Measurements from ENCODE around the gene TMPRSS9.

The TMPRSS9 gene

DNA sequence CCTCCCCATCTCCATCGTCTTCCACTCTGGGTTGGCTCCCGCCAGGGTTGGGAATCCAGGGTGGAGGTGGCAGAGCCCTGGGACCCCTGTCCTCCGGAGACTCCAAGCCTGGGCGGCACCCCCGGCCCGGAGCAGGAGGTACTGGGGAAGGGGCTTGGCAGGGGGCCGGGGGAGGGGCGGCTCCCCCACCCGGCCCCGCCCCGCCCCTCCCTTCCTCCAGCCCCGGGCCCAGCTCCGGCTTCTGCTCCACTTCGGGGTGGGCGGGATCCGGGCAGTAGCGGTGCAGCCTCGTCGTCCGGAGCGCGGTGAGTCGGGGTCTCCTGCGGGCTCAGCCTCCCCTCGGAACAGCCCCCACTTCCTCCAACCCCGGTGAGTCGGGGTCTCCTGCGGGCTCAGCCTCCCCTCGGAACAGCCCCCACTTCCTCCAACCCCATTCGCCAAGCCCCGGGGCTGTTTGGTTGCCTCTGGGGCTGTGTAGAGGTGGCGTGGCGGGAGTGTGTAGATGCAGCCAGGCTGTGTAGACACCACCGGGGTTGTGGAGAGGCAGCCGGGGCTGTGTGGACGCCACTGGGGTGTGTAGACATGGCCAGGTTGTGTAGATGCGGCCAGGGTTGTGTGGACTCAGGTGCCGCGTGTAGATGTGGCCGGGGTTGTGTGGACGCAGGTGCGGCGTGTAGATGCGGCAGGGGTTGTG is at the start of gene TMPRSS9:
TSS of gene TMPRSS9 (plus strand) at position 274 of the 694 bp plus-strand sequence. CDS start 29,521 bp downstream, outside the sequence.
- DNase-seq: no peak

GRCh38 chr19:2311093-2311492 is 49.0 kb upstream of the TMPRSS9 start:
- no peak for DNase-seq

DNA sequence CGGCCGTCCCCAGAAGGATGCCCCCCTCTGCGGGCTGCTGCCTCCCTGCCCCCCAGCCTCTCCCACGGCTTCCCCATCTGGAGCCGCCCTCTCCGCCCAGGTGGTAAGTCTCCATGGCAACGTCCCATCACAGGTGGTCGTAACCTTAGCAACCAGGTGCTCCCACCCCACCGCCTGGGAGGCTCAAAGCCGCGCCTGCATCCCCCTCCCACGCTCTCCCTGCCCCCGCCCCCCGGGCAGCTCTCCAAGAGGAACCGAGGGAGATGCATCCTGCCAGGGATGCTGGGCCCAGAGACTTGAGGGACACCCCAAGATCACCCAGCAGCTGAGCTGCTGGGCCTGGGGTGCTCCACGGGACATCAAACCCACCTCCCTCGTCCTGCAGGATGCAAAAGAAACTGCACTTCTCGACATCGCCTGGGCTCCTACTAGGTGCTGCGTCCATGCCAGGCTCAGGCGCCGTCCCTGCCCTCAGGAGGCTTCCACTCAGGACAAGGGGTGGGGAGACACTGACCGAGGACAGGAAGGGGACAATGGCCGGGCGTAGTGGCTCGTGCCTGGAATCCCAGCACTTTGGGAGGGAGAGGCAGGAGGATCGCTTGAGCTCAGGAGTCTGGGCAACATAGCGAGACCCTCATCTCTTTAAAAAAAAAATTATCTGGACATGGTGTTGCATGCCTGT is 47.1 kb upstream of the TMPRSS9 start:
- DNase-seq: no peak

DNA sequence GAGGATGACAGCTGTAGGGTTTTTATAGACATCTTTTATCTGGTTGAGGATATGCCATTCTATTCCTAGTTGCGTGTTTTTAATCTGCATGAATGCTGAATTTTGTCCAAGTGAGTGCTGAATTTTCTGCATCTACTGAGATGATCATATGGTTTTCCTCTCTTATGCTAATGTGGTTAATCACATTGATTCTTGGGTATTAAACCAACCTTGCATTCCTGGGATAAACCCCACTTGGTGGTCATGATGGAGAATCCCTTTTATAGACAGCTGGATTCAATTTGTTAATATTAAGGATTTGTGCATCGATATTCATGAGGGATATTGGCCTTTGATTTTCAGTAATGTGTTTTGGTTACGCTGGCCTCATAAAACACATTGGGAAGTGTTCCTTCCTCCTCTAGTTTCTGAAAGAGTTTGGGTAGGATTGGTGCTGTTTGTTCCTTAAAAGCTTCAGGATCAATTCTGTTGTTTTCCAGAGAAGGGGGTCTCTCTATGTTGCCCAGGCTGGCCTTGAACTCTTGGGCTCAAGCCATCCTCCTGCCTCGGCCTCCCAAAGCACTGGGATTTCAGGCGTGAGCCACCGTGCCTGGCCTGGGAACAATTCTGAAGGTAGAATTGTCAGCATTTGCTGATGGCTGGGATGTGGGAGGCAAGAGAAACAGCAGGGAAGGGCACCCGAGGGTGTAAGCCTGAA is 44.8 kb upstream of the TMPRSS9 start:
- no peak for DNase-seq

- DNase-seq: peak; percentile 49
These were observed 44.2 kb upstream of the TMPRSS9 start for GRCh38 chr19:2315818-2316353.

GRCh38 chr19:2317300-2317699 is 42.8 kb upstream of the TMPRSS9 start:
- no peak for DNase-seq

DNA sequence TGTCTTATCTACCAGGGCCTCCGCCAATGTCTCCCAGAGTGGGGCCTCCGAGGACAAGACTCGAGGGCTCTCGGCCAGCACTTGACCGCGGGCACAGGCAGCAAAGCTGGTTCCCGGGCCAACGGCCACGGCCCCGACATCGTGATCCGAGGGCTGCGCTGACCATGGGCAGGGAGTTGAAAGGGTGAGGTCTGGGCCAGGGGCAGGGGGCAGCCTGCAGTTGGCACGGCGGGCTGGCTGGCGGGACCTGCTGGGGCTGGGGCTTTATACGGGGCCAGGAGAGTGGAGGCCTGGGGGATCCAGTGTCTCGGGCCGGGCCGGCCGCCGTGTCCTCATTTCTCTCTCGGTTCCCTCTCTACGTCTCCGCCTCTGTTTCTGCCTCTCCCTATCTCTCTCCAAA is 42.3 kb upstream of the TMPRSS9 start:
- no peak for DNase-seq

DNA sequence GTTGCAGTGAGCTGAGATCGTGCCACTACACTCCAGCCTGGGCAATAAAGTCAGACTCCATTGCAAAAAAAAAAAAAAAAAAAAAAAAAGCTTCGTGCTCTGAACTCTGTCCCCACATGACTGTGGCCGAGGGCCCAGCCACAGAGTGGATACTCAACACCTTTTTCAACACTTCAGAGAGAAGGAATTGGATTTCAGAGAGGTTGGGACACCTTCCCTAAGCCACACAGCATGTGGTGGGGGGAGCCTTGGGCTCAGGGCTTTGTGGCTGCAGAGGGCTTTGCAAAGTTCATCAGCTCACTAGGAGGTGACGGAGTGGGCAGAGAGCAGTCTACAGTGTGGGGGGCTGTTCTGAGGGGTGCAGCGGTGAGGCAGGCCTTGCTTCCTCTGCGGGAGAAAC is 41.1 kb upstream of the TMPRSS9 start:
- DNase-seq: no peak

- DNase-seq: no peak
These were observed 40.5 kb upstream of the TMPRSS9 start for GRCh38 chr19:2319551-2319950.

DNA sequence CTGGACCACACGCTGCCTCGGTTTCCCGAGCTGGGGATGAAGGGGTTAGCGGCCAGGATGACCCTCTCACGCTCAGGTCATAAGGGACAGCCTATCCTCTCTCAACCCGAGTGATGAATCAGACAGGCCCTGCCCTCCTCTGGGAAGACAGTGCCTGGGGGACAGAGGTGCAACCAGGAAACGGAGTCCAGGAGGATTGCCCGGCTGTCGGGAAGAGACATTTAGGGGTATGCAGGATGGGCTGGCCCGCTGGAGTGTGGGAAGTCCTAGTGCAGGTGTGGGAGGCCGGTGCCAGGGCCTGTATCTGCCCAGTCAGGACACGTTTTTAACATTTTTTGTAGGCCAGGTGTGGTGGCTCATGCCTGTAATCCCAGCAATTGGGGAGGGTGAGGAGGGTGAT is 40.0 kb upstream of the TMPRSS9 start:
- DNase-seq: no peak

- DNase-seq: no peak
These were observed 39.1 kb upstream of the TMPRSS9 start for GRCh38 chr19:2320939-2321338.

GRCh38 chr19:2321565-2322283 is 38.3 kb upstream of the TMPRSS9 start:
- DNase-seq: no peak

DNA sequence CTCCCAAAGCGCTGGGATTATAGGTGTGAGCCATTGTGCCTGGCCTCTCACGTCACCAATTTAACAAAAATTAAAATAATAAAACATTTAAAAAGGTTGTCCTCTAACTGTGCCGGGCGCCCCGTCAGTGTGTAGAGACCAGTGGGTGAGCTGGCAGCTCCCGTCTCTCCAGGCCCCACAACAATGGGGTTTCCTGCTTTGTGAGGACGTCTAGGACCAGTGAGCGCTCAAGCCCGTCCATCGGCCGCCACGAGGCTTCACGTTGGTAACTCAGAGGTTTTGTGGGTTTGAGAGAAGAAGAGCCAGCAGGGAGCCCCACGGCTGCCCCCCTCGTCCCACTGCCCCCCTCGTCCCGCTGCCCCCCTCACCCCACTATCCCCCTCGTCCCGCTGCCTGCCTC is 36.4 kb upstream of the TMPRSS9 start:
- no peak for DNase-seq

- DNase-seq: no peak
These were observed 35.7 kb upstream of the TMPRSS9 start for GRCh38 chr19:2324220-2324948.

GRCh38 chr19:2325281-2326046 is 34.6 kb upstream of the TMPRSS9 start:
- DNase-seq: no peak

DNA sequence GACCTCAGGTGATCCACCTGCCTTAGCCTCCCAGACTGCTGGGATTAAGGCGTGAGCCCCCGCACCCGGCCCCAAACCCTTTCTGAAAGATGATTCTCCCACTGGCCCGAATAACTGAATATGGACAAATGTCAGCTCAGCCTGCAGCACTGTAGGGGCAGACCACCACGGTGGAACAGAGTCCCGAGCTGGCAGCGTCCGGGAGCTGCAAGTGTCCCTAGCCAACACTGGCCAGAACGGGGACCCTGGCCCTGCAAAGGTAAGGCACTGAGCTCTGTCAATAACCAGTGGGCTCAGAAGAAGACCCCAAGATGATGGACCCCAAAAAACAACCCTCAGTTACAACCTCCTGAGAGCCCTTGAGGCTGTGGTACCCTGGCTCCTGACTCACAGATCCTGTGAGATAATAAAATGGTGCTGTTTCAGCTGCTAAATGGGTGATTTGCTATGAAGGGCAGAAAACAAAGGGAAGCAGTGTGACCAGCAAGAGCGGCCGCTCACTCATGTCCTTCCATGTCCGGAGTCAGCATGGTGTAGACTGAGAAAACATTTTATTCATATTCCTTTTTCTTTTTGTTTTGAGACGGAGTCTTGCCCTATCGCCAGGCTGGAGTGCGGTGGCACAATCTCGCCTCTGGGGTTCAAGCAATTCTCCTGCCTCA is 33.2 kb upstream of the TMPRSS9 start:
- DNase-seq: no peak

DNA sequence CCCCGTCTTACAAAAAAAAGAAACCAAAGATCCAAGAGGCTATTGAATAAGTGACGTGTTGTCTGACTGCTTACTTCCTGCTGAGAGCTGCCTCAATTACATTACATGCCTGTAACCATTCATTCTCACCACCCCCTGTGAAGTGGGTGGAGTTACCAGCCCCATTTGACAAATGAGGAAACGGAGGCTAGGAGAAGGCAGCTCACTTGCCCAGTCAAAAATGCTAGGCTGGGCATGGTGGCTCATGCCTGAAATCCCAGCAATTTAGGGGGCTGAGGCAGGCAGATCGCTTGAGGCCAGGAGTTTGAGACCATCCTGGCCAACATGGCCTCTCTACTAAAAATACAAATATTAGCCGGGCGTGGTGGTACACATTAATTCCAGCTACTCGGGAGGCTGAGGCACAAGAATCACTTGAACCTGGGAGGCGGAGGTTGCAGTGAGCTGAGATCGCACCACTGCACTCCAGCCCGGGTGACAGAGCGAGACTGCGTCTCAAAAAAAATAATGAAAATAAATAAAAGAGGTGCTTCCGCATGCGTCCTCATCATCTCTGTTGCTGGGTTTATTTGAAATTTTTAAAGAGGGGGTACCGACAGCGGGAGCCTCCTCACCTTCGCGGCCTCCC is 32.2 kb upstream of the TMPRSS9 start:
- peak; percentile 70 for DNase-seq

DNA sequence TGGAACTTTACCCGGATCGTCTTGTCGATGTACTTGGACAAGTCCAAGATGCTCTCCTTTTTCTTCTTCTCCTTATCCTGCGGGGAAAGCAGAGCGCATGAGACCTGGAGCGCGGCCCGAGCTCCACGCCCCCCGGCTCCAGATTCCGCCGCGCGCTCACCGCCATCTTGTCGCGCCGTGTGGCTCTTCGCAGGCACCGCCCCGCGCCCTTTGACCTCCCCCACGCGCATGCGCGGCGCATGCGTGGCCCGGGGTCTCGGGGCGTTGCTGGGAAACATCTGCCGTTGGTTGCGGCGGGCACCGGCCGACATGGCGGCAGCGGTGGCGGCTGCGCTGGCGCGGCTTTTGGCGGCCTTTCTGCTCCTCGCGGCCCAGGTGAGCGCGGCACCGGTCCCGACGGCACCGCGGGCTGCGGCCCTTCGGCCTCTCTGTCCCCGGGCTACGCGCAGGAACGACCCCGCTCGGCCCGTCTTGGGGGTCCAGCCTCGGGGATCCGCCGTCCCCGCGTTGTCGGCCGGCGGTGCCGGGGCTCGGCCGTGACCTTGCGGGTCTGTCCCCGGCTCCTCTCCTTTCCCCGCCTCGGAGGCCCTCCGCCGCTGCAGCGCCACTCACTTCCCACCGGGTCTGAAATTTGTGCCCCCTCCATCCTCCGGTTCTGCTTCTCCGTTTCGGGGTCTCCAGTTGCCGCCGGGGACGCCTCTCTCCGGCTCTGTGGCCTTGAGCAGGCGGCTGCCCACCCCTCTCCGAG is 31.5 kb upstream of the TMPRSS9 start, which contains the start of the genes LSM7 and SPPL2B:
TSS of gene LSM7 (minus strand) at position 186 of the 748 bp plus-strand sequence. CDS start at position 166, 20 bp downstream.
TSS of gene SPPL2B (plus strand) at position 284 of the 748 bp plus-strand sequence. CDS start at position 310, 26 bp downstream.
- DNase-seq: peak; percentile 92

DNA sequence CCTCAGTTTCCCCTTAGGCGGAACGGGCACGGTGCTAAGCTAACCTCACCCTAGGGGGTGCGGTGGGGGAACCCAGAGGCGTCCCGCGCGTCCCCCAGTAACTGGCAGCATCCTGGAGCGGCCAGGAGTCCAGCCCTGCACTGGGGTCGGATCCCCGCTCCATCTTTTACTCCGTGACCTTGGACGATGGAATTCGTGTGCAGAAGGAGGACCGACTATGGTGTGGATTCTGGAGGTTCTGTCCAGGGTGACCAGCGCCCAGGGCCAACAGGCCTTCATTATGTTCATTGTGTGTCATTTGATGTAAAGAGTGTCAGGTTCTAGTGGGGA is 31.0 kb upstream of the TMPRSS9 start:
- no peak for DNase-seq

DNA sequence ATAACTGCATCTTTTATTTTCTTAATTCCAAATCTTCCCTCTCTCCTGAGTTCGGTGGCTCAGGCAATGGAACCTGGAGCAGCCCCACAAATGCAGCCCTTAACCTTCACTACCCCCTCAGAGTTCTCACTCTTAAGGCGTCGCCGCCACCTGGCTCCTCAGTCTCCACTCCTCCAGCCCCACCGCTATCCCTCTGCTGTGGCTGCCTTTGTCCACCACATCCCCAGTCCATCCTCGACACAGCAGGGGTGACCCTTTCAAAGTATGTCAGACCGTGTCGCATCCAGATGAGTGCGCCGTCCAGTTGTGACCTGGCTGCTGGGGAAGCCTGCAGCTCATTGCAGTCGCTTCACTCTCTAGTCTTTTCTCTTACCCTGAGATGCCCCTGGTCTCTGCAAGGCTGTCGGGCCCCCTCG is 30.6 kb upstream of the TMPRSS9 start:
- no peak for DNase-seq

All from stimulated activated CD8-positive, alpha-beta memory T cell treated with anti-CD3 and anti-CD28 coated beads, Interleukin-4, amount 100 ng/mL, for 48 hours (primary cell).